Measurements from ENCODE around the gene PTPRR. TPM values are rescaled to one million over a fixed set of nuclear protein-coding genes. Genes with fewer than 3 reads are reported as not detected.

PTPRR gene
- total RNA-seq, 4 donors from 2014 or later = 0.24 to 0.95 (median 0.30) TPM

GRCh38 chr12:70806043-70806442 lies 114.5 kb downstream of the PTPRR start:
- DNase-seq (ENCODE audit: low spot score) (no peak), ATAC-seq (ENCODE audit: low FRiP score) (no peak)
- TF ChIP-seq CTCF (IDR thresholded peaks at IDR 0.05) = no peak

- no peak for ATAC-seq (ENCODE audit: low FRiP score)
- DNase-seq (ENCODE audit: low spot score) = no peak
- no peak for TF ChIP-seq CTCF (IDR thresholded peaks at IDR 0.05)
These were observed 122.3 kb downstream of the PTPRR start for GRCh38 chr12:70798016-70798783.

- no peak for TF ChIP-seq CTCF (IDR thresholded peaks at IDR 0.05)
- no peak for DNase-seq (ENCODE audit: low spot score)
- ATAC-seq (ENCODE audit: low FRiP score) = no peak
These were observed 123.5 kb downstream of the PTPRR start for GRCh38 chr12:70796989-70797388.

GRCh38 chr12:70795608-70796007 lies 124.9 kb downstream of the PTPRR start:
- DNase-seq (ENCODE audit: low spot score) (no peak), ATAC-seq (ENCODE audit: low FRiP score) (no peak)
- TF ChIP-seq CTCF (IDR thresholded peaks at IDR 0.05) = no peak

GRCh38 chr12:70794131-70794530 lies 126.4 kb downstream of the PTPRR start:
- no peak for TF ChIP-seq CTCF (IDR thresholded peaks at IDR 0.05)
- ATAC-seq (ENCODE audit: low FRiP score) (no peak), DNase-seq (ENCODE audit: low spot score) (no peak)

GRCh38 chr12:70788774-70789173 lies 131.8 kb downstream of the PTPRR start:
- no peak for DNase-seq (ENCODE audit: low spot score)
- TF ChIP-seq CTCF (IDR thresholded peaks at IDR 0.05) = no peak
- no peak for ATAC-seq (ENCODE audit: low FRiP score)

- ATAC-seq (ENCODE audit: low FRiP score) (no peak), DNase-seq (ENCODE audit: low spot score) (no peak)
- no peak for TF ChIP-seq CTCF (IDR thresholded peaks at IDR 0.05)
These were observed 132.9 kb downstream of the PTPRR start for GRCh38 chr12:70787612-70788011.
